Panc1 (cell line): Measurements from ENCODE around the gene KLRF2. TPM values are rescaled to one million over a fixed set of nuclear protein-coding genes. Genes with fewer than 3 reads are reported as not detected.

Source experiments
- ATAC-seq: fragments of 200-7000 bp; cut with Tn5 transposase; 2 replicates; pipeline ENCODE4 v1.9.1; 2020; ENCODE audit warnings: mild to moderate bottlenecking, moderate library complexity
- BruUV-seq: library from RNA; stranded (reverse); fragments of 400-500 nt; replicated peaks from 2 replicates; lab custom pipeline; 2021; lab: Mats Ljungman, UMichigan
- CTCF ChIA-PET: fragments of 300-600 bp; sonication (Branson Sonifier 250); formaldehyde crosslinking; loops from one replicate; lab custom pipeline; 2022; ENCODE audit warnings: antibody characterized with exemption; lab: Charles Lee
- POLR2A ChIA-PET: fragments of 300-600 bp; sonication (Branson Sonifier 250); formaldehyde crosslinking; loops from one replicate; lab custom pipeline; 2022; ENCODE audit warnings: antibody characterized with exemption; lab: Charles Lee
- DNase-seq: peaks from one replicate; pipeline ENCODE4 v3.0.0-alpha.2; 2010; ENCODE audit warnings: low read depth, low spot score
- H3K27ac ChIP-seq: 2 replicates; pipeline ENCODE4 v1.5.1; 2011; ENCODE audit warnings: mild to moderate bottlenecking, low read length, inconsistent platforms
- H3K27me3 ChIP-seq: fragments of 200-500 bp; sonication (Bioruptor generic); 2 replicates; pipeline ENCODE4 v1.6.0; 2014; ENCODE audit warnings: low read length, inconsistent platforms; ENCODE audit not compliant: control insufficient read depth, insufficient read depth
- H3K36me3 ChIP-seq: fragments of 200-500 bp; sonication (Bioruptor generic); 2 replicates; pipeline ENCODE4 v1.5.1; 2014; ENCODE audit warnings: inconsistent platforms, mild to moderate bottlenecking, low read length, moderate library complexity; ENCODE audit not compliant: control insufficient read depth, insufficient read depth
- H3K4me1 ChIP-seq: 2 replicates; pipeline ENCODE4 v1.5.1; 2011; ENCODE audit warnings: inconsistent platforms, mild to moderate bottlenecking, low read length, moderate library complexity; ENCODE audit not compliant: control insufficient read depth, insufficient read depth
- H3K4me3 ChIP-seq, 2 experiments: 2 replicates each; pipeline ENCODE4 v1.5.1; 2011 to 2012; ENCODE audit warnings: low read depth in 2 of 2, low read length in 2 of 2, mild to moderate bottlenecking in 2 of 2, inconsistent platforms in 1 of 2, moderate library complexity in 1 of 2
- H3K9me3 ChIP-seq: fragments of 200-500 bp; sonication (Bioruptor generic); 2 replicates; pipeline ENCODE4 v1.5.1; 2014; ENCODE audit warnings: low read depth, mild to moderate bottlenecking, inconsistent platforms, low read length, moderate library complexity; ENCODE audit not compliant: control insufficient read depth, insufficient read depth
- POLR2AphosphoS5 ChIP-seq: IDR thresholded peaks from 2 replicates; pipeline ENCODE4 v1.6.1; 2012; ENCODE audit warnings: mild to moderate bottlenecking, low read depth, low read length, moderate library complexity
- SIN3A ChIP-seq: IDR thresholded peaks from 2 replicates; pipeline ENCODE4 v1.6.1; 2012; ENCODE audit warnings: low read depth, mild to moderate bottlenecking, low read length, moderate library complexity, borderline replicate concordance; ENCODE audit not compliant: insufficient read depth
- TCF7L2 ChIP-seq: IDR thresholded peaks from 2 replicates; pipeline ENCODE4 v1.6.1; 2011; ENCODE audit warnings: mild to moderate bottlenecking, low read depth, low read length, inconsistent platforms
- in situ Hi-C: cut with HindIII; loops from 2 replicates; pipeline ENCODE4 v1.10.0; 2016; ENCODE audit warnings: low sequenced_read_pairs, low pct_unique_long_range_greater_than_20kb
- intact Hi-C: fragments of 100-400 bp; cut with micrococcal nuclease; formaldehyde crosslinking; loops from one replicate; pipeline ENCODE4 v1.10.0; 2022; ENCODE audit not compliant: unreplicated experiment
- total RNA-seq: library from RNA; stranded (reverse); gene quantifications from one replicate; pipeline ENCODE4 v1.2.1, GENCODE V29; 2021; ENCODE audit not compliant: unreplicated experiment
- TF ChIP-seq, protein P1 (sequence below), 2 experiments: IDR thresholded peaks; 2 replicates each; pipeline ENCODE4 v1.6.1; 2011 to 2012; ENCODE audit warnings: low read depth in 2 of 2, control low read depth in 1 of 2, low read length in 1 of 2, mild to moderate bottlenecking in 1 of 2, moderate library complexity in 1 of 2; ENCODE audit not compliant: insufficient read depth in 1 of 2
- TF ChIP-seq, protein P2 (sequence below): fragments of 450-650 bp; IDR thresholded peaks from 2 replicates; pipeline ENCODE4 v1.5.1; 2017; ENCODE audit warnings: mild to moderate bottlenecking

Gene KLRF2
- total RNA-seq, 1 experiment from 2014 or later = not detected

DNA sequence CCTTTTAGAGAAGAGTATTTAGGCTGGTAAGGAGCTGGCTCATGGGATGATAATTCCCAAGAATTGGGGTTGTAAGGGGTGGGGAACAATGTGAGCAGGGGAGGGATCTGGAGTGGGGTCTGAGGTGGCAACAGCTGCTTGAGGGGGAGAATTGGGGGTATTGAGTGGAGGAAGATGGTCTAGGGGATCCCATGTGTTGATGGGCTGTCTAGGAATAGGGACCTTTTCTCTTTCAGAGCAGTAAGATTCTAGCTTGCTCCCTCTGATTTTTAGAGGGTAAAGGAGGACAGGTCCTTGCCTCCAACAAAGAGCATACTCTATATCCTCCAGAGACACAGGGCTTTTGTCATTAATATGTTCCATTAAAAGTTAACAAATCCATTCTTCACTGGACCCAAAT, 28.4 kb downstream of the KLRF2 start:
- H3K4me3 ChIP-seq = no peak overlapping the region
- ATAC-seq (no peak), DNase-seq (no peak)
- H3K9me3 ChIP-seq = no peaks in the 10 kb centered on the region; the same call in 1 of the 2 replicates
- no peaks in the 10 kb centered on the region for H3K36me3 ChIP-seq
- BruUV-seq = no TSS peak
- no peak overlapping the region for H3K27ac ChIP-seq
- CTCF ChIA-PET = no interaction called here
- in situ Hi-C loops = no loop called here
- POLR2A ChIA-PET = no interaction called here
- no peaks in the 10 kb centered on the region for H3K4me1 ChIP-seq
- no peaks in the 10 kb centered on the region for H3K27me3 ChIP-seq
- TF ChIP-seq, protein P1, sequence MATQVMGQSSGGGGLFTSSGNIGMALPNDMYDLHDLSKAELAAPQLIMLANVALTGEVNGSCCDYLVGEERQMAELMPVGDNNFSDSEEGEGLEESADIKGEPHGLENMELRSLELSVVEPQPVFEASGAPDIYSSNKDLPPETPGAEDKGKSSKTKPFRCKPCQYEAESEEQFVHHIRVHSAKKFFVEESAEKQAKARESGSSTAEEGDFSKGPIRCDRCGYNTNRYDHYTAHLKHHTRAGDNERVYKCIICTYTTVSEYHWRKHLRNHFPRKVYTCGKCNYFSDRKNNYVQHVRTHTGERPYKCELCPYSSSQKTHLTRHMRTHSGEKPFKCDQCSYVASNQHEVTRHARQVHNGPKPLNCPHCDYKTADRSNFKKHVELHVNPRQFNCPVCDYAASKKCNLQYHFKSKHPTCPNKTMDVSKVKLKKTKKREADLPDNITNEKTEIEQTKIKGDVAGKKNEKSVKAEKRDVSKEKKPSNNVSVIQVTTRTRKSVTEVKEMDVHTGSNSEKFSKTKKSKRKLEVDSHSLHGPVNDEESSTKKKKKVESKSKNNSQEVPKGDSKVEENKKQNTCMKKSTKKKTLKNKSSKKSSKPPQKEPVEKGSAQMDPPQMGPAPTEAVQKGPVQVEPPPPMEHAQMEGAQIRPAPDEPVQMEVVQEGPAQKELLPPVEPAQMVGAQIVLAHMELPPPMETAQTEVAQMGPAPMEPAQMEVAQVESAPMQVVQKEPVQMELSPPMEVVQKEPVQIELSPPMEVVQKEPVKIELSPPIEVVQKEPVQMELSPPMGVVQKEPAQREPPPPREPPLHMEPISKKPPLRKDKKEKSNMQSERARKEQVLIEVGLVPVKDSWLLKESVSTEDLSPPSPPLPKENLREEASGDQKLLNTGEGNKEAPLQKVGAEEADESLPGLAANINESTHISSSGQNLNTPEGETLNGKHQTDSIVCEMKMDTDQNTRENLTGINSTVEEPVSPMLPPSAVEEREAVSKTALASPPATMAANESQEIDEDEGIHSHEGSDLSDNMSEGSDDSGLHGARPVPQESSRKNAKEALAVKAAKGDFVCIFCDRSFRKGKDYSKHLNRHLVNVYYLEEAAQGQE (IDR thresholded peaks at IDR 0.05; ENCODE audit: insufficient read depth in 1 of 2, low read depth in 2 of 2, low read length in 1 of 2) = no peak
- TF ChIP-seq, protein P2, sequence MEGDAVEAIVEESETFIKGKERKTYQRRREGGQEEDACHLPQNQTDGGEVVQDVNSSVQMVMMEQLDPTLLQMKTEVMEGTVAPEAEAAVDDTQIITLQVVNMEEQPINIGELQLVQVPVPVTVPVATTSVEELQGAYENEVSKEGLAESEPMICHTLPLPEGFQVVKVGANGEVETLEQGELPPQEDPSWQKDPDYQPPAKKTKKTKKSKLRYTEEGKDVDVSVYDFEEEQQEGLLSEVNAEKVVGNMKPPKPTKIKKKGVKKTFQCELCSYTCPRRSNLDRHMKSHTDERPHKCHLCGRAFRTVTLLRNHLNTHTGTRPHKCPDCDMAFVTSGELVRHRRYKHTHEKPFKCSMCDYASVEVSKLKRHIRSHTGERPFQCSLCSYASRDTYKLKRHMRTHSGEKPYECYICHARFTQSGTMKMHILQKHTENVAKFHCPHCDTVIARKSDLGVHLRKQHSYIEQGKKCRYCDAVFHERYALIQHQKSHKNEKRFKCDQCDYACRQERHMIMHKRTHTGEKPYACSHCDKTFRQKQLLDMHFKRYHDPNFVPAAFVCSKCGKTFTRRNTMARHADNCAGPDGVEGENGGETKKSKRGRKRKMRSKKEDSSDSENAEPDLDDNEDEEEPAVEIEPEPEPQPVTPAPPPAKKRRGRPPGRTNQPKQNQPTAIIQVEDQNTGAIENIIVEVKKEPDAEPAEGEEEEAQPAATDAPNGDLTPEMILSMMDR = no peak
- TF ChIP-seq TCF7L2 (no peak), SIN3A (no peak), POLR2AphosphoS5 (no peak)
- intact Hi-C loops = no loop called here

DNA sequence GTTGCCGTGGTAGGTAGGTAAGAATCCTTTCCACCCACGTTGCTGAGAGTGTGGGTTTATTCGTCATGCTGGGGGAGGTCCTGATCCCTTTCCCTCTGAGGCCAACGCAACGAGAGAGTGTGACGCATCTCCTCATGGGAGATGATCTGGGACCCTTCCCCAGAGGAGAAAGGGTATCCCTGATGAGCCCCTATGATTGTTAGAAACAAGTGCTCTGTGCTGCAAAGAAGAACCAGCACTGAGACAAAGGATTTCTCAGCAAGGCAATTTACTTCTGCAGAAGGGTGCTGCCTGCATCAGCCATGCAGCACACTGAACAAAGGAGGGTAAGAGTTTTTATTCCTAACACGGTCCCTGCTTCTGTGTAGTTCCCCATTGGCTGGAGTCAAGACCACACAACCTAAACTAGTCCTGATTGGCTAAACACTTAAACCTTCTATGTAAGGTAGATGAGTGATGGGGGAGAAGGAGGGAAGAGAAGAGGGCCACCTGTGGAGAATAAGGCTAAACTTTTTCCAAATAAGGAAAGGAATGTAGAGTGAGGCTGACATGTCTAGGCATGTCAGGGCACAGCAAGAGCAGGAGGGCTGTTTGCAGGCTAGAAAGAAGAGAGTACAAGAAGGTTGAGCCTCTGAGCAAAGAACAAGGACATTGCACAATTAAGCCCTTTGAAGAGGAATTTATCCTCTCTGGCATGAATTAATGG, 29.6 kb downstream of the KLRF2 start:
- H3K4me1 ChIP-seq = no peaks in the 10 kb centered on the region
- H3K27me3 ChIP-seq = no peaks in the 10 kb centered on the region
- no peaks in the 10 kb centered on the region for H3K36me3 ChIP-seq
- no peak for DNase-seq
- H3K4me3 ChIP-seq = no peak overlapping the region
- H3K9me3 ChIP-seq = no peaks in the 10 kb centered on the region; the same call in 1 of the 2 replicates
- POLR2A ChIA-PET = no interaction called here
- CTCF ChIA-PET = no interaction called here
- TF ChIP-seq SIN3A (no peak), TCF7L2 (no peak), POLR2AphosphoS5 (no peak)
- TF ChIP-seq, protein P2 = no peak
- TF ChIP-seq, protein P1 (IDR thresholded peaks at IDR 0.05; ENCODE audit: insufficient read depth in 1 of 2, low read depth in 2 of 2, low read length in 1 of 2) = no peak
- no TSS peak for BruUV-seq
- no peak overlapping the region for H3K27ac ChIP-seq
- no peak for ATAC-seq
- intact Hi-C loops = no loop called here
- in situ Hi-C loops = no loop called here
